GM12801 (cell line): ENCODE results near the gene B4GALNT4.

Experiments
- CTCF ChIP-seq: IDR thresholded peaks from one replicate; pipeline ENCODE4 v1.5.1; 2011; ENCODE audit warnings: control low read depth; ENCODE audit not compliant: insufficient read length; ENCODE audit errors: extremely low read depth

The B4GALNT4 gene

DNA sequence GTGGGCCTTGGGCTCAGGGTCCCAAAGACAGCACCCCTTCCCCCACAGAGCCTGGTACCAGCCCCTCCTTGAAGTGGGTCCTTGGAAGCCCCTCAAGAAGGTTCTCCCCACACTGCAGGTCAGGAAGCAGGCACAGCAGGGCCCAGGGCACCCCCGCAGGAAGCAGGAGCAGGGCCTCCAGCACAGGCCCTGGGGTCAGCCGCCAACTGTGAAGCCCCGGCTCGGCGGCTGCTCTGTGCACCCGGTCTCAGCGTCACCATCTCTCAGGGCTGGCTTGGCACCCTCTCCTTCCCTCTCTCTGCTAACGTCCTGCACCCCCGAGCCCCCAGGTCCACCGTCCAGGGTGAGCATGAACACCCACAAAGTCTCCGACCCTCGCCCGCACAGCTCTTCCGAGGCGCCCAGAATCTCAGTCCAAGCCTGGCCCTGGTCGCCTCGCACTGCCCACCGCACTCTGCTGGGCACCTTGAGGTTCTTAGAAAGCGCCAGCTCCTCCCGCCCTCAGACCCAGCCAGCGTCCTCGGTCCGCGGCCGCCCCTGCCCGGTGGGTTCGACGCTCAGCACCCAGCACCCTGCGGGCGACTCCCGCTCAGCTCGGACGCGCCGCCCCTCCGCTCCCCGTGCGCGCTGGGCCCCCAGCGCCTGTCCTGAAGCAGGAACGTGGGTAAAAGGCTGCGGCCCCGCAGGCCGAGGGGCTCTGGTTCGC is 46.9 kb downstream of the B4GALNT4 start:
- no peak for TF ChIP-seq CTCF

- no peak for TF ChIP-seq CTCF
Observed at GRCh38 chr11:416757-417621, 47.7 kb downstream of the B4GALNT4 start.

- TF ChIP-seq CTCF = no peak
Observed at GRCh38 chr11:417652-418342, 48.5 kb downstream of the B4GALNT4 start.

DNA sequence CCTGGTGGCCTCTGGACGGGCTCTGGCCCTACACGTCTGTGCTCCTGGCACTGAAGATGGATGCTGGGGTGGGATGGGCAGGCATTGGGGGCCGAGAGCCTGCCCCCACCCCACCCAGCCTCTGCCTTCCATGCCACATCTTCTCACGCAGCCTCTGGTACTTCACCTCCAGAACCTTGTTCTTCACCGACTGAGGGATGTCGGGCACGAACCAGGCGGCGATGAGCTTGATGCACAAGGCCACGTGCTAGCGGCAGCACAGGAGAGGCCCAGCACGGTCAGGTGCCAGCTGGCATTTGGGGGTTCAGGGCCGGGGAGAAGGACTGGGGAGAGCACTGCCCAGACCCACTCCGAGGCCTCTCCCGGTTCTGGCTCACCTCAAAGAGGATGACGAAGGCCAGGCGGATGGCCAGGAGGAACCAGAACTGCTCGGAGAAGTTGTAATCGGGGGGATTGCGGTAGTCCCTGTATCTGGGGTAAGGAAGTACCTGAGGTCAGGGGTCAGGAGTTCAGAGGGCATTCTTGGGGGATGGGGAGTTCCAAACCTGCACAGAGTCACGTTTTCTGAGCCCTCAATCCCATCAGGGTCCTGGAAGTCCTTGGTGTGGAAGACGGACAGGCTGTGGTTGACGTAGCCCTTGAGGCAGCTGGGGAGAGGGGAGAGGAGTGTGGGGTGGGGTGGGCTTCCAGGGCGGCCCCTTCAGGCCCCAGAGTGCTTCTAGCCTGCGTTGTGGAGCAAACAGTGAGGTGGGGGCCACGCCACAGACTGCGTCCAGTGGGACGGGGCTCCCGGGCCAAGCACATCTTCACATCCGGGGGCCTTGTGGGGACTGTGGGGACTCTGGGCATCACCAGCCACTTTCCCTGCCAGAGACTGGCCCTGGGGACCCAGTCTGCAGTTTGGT is 49.3 kb downstream of the B4GALNT4 start:
- TF ChIP-seq CTCF = no peak

DNA sequence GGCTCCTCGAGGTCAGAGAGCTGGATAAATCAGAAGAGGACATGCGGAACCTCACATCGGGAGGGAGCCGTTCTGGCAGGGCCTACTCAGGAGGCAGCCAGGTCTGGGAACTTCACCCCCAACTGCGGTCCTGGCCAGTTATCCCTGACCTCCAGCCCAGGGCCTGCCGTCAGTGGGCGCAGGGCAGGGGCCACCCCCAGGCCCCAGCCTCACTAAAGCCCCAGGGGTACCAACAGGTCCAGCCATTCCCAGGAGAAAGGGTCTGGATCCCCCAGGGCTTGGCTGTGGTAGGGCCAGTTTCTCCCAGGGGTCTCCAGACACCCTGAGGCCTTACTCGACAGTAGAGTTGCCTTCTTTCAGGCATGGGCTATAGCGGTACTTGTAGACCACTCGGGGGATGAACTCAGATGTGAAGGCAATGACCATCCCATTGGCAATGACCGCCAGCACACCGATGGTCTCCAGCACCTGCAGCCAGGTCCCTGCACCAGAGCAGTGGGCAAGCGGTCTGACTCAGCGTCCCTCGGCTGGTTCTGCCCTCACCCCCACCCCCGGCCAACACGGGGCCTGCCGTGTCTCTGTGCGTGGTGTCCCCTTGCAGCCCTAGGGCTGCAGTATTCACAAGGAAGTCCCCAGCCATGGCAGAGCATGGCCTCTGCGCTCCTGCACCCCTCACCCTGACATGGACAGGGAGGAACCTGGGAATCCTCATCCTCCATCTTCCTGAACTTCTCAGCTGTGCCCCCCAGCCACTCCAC is 50.1 kb downstream of the B4GALNT4 start:
- no peak for TF ChIP-seq CTCF

- TF ChIP-seq CTCF = no peak
Observed at GRCh38 chr11:420054-420910, 51.0 kb downstream of the B4GALNT4 start.
